A549 (cell line): Measurements from ENCODE around the gene GLT1D1. TPM values are rescaled to one million over a fixed set of nuclear protein-coding genes. Genes with fewer than 3 reads are reported as not detected.

ENCODE experiments used
- ATAC-seq, 2 experiments: fragments of 200-7000 bp in 1 of 2; fragments of >200 bp in 1 of 2; cut with Nextera tagmentation in 1 of 2; cut with Tn5 transposase in 1 of 2; 3 replicates each; pipeline versions ENCODE4 v1.8.0 to v1.9.1; 2018 to 2020; ENCODE audit warnings: mild to moderate bottlenecking in 1 of 2, moderate library complexity in 1 of 2
- CTCF ChIA-PET: fragments of 300-600 bp; sonication (Branson Sonifier 250); formaldehyde crosslinking; extraction: SDS; loops from one replicate; lab custom pipeline; 2021; ENCODE audit warnings: antibody characterized with exemption, inconsistent platforms; lab: Yijun Ruan, JAX
- POLR2A ChIA-PET: fragments of 350-600 bp; formaldehyde crosslinking; extraction: SDS; loops from one replicate; lab custom pipeline; 2021; ENCODE audit warnings: antibody characterized with exemption, inconsistent platforms; lab: Yijun Ruan, JAX
- DNase-seq, 2 experiments: peaks; one replicate each; pipeline versions ENCODE4 v3.0.0 to v3.0.0-alpha.2; 2011 to 2016; ENCODE audit warnings: low read depth in 1 of 2, low spot score in 1 of 2
- FAIRE-seq: peaks from 2 replicates; lab custom pipeline; 2011; peaks lifted over from hg19 to GRCh38; lab: Jason Lieb, UNC
- H3K27ac ChIP-seq, 2 experiments: fragments of >200 bp; sonication (Bioruptor Twin); formaldehyde crosslinking; 3 replicates each; pipeline ENCODE4 v1.5.1; 2016 to 2017
- H3K4me1 ChIP-seq: fragments of >200 bp; sonication (Bioruptor Twin); formaldehyde crosslinking; 3 replicates; pipeline ENCODE4 v1.6.1; 2016
- H3K4me2 ChIP-seq: fragments of >200 bp; sonication (Bioruptor Twin); formaldehyde crosslinking; 3 replicates; pipeline ENCODE4 v1.6.1; 2016
- H3K4me3 ChIP-seq: fragments of >200 bp; sonication (Bioruptor Twin); formaldehyde crosslinking; 3 replicates; pipeline ENCODE4 v1.5.1; 2016
- H3K9me3 ChIP-seq: fragments of >200 bp; sonication (Bioruptor Twin); formaldehyde crosslinking; 3 replicates; pipeline ENCODE4 v1.6.1; 2016
- BHLHE40 ChIP-seq: IDR thresholded peaks from 2 replicates; pipeline ENCODE4 v1.6.1; 2012; ENCODE audit warnings: low read depth, low read length, inconsistent platforms
- CBX2 ChIP-seq: fragments of 200-600 bp; sonication (generic); IDR thresholded peaks from 2 replicates; pipeline ENCODE4 v1.6.1; 2016; ENCODE audit warnings: low read depth, mild to moderate bottlenecking, borderline replicate concordance
- CBX8 ChIP-seq: fragments of 200-600 bp; sonication (generic); IDR thresholded peaks from 2 replicates; pipeline ENCODE4 v1.6.1; 2016
- CEBPB ChIP-seq, 2 experiments: fragments of >200 bp in 1 of 2; sonication (Bioruptor Twin) in 1 of 2; formaldehyde crosslinking in 1 of 2; IDR thresholded peaks; 2 replicates each; pipeline ENCODE4 v1.6.1; 2012 to 2016
- CHD4 ChIP-seq: fragments of 200-600 bp; sonication (generic); IDR thresholded peaks from 2 replicates; pipeline ENCODE4 v1.6.1; 2016; ENCODE audit warnings: antibody characterized with exemption, mild to moderate bottlenecking, borderline replicate concordance
- GATA3 ChIP-seq: IDR thresholded peaks from 2 replicates; pipeline ENCODE4 v1.6.1; 2012; ENCODE audit warnings: borderline replicate concordance
- HEYL ChIP-seq: fragments of 250-450 bp; sonication (Bioruptor Pico); IDR thresholded peaks from 2 replicates; pipeline ENCODE4 v1.8.0; 2021; ENCODE audit warnings: mild to moderate bottlenecking, moderate library complexity
- HOXB13 ChIP-seq: fragments of 250-450 bp; sonication (Bioruptor Pico); IDR thresholded peaks from 2 replicates; pipeline ENCODE4 v1.5.0; 2020; ENCODE audit warnings: low read depth, mild to moderate bottlenecking, moderate library complexity
- JUN ChIP-seq, 2 experiments: fragments of >200 bp; sonication (Bioruptor Twin); formaldehyde crosslinking; IDR thresholded peaks; 2 replicates in 1 of 2; 3 replicates in 1 of 2; pipeline ENCODE4 v1.6.1; 2016 to 2017
- JUNB ChIP-seq: fragments of >200 bp; sonication (Bioruptor Twin); formaldehyde crosslinking; IDR thresholded peaks from 2 replicates; pipeline ENCODE4 v1.6.1; 2016
- KDM5A ChIP-seq: fragments of 200-600 bp; sonication (generic); IDR thresholded peaks from 2 replicates; pipeline ENCODE4 v1.6.1; 2016; ENCODE audit warnings: antibody characterized with exemption, mild to moderate bottlenecking
- MAFK ChIP-seq: fragments of 450-650 bp; IDR thresholded peaks from 2 replicates; pipeline ENCODE4 v1.6.1; 2014; ENCODE audit not compliant: partially characterized antibody
- MAZ ChIP-seq: fragments of 150-350 bp; IDR thresholded peaks from 2 replicates; pipeline ENCODE4 v1.6.1; 2014; ENCODE audit warnings: antibody characterized with exemption, low read depth, low read length, borderline replicate concordance
- NPAS2 ChIP-seq: fragments of 250-450 bp; sonication (Bioruptor Pico); IDR thresholded peaks from 2 replicates; pipeline ENCODE4 v1.8.0; 2022; ENCODE audit warnings: mild to moderate bottlenecking, moderate library complexity, borderline replicate concordance
- NR3C1 ChIP-seq: fragments of >200 bp; sonication (Bioruptor Twin); formaldehyde crosslinking; IDR thresholded peaks from 3 replicates; pipeline ENCODE4 v1.6.1; 2017
- POLR2A ChIP-seq: IDR thresholded peaks from 2 replicates; pipeline ENCODE4 v1.6.1; 2012; ENCODE audit warnings: mild to moderate bottlenecking, low read length
- RCOR1 ChIP-seq: fragments of 150-350 bp; IDR thresholded peaks from 2 replicates; pipeline ENCODE4 v1.6.1; 2014; ENCODE audit warnings: antibody characterized with exemption, low read length, low read depth
- TFCP2L1 ChIP-seq: fragments of 250-450 bp; sonication (Bioruptor Pico); IDR thresholded peaks from 2 replicates; pipeline ENCODE4 v1.5.0; 2021; ENCODE audit warnings: mild to moderate bottlenecking
- ZFP36 ChIP-seq: fragments of 450-650 bp; IDR thresholded peaks from 2 replicates; pipeline ENCODE4 v1.6.1; 2014; ENCODE audit warnings: borderline replicate concordance; ENCODE audit not compliant: partially characterized antibody
- ZNF302 ChIP-seq: fragments of 250-450 bp; sonication (Bioruptor Pico); IDR thresholded peaks from 2 replicates; pipeline ENCODE4 v1.9.0; 2021; ENCODE audit warnings: inconsistent platforms, mild to moderate bottlenecking, moderate library complexity
- WGBS: methylation state at CpG from one replicate; pipeline ENCODE4 v1.1.6; 2017; ENCODE audit errors: missing lambda C conversion rate; 5-methylcytosine and 5-hydroxymethylcytosine counted together
- polyA plus RNA-seq, 4 experiments: library from polyadenylated mRNA; depleted of rRNA in 3 of 4; stranded (reverse); fragments of >200 nt; fragmentation: RNase III in 1 of 4; extraction: RNeasy Plus Mini Kit Qiagen cat#74134 plus additional on column Dnase treatment in 1 of 4; gene quantifications; 2 replicates in 3 of 4; 3 replicates in 1 of 4; pipeline ENCODE4 v1.2.3, GENCODE V29; 2011 to 2017
- TF ChIP-seq, protein P1 (sequence below): fragments of >200 bp; sonication (Bioruptor Twin); formaldehyde crosslinking; IDR thresholded peaks from 2 replicates; pipeline ENCODE4 v1.6.1; 2016
- TF ChIP-seq, protein P2 (sequence below): fragments of 250-450 bp; sonication (Bioruptor Pico); IDR thresholded peaks from 2 replicates; pipeline ENCODE4 v1.5.0; 2021; ENCODE audit warnings: mild to moderate bottlenecking, moderate library complexity, borderline replicate concordance
- TF ChIP-seq, protein P3 (sequence below): IDR thresholded peaks from 2 replicates; pipeline ENCODE4 v1.6.1; 2012
- TF ChIP-seq, protein P4 (sequence below): fragments of 450-650 bp; IDR thresholded peaks from 2 replicates; pipeline ENCODE4 v1.6.1; 2014; ENCODE audit warnings: antibody characterized with exemption
- TF ChIP-seq, protein P5 (sequence below): IDR thresholded peaks from 2 replicates; pipeline ENCODE4 v1.6.1; 2012; ENCODE audit warnings: low read depth, borderline replicate concordance
- TF ChIP-seq, protein P6 (sequence below): fragments of 150-350 bp; IDR thresholded peaks from 2 replicates; pipeline ENCODE4 v1.6.1; 2014; ENCODE audit warnings: low read depth, mild to moderate bottlenecking, low read length

Gene GLT1D1
- polyA plus RNA-seq, 2 of the 4 experiments (the other 2 are of a cell fraction), result not detected

DNA sequence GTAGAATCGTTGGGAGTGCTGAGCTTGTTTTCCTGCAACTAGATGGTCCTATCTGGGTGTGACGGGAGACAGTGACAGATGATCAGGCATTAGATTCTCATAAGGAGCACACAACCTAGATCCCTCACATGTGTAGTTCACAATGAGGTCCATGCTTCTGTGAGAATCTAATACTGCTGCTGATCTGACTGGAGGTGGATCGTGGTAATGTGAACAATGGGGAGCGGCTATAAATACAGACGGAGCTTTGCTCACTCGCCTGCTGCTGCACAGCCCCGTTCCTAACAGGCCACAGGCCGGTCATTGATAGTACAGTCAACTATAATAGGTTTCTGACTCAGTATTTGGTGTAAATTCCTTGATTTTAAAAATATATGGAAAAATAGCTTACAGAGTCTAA lies 138.8 kb downstream of the GLT1D1 start:
- no peak overlapping the region for H3K27ac ChIP-seq
- ChIA-PET CTCF (no interaction called here), POLR2A (no interaction called here)
- no peak overlapping the region for H3K4me3 ChIP-seq
- no peaks in the 10 kb centered on the region for H3K4me1 ChIP-seq
- no peak for TF ChIP-seq POLR2A
- 1% methylated on average over 8 of the region's 8 CpGs for WGBS
- FAIRE-seq (no peak), ATAC-seq (no peak), DNase-seq (no peak)
- no peak overlapping the region for H3K4me2 ChIP-seq
- no peaks in the 10 kb centered on the region for H3K9me3 ChIP-seq

DNA sequence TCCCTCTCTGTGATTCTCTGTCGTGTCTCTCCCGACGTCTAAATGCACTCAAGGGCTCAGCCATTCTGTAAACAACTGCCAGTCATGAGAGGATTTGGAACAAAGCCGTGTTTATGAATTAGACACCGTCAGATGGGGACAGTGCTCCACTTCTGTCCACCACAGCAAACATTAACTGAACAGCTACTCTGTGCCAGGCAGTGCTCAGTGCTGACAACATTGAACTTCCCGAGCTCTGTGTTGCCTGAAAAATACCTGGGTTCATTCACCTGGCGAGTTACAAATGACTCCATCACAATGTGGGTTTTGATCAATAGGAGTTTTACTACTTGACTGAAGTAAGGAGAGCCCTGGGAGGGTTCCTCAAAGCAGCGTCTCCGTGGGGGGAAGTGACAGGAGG lies 139.3 kb downstream of the GLT1D1 start:
- no peaks in the 10 kb centered on the region for H3K9me3 ChIP-seq
- ChIA-PET CTCF (no interaction called here), POLR2A (no interaction called here)
- no peak for DNase-seq
- ATAC-seq, result no peak
- H3K4me2 ChIP-seq, result no peak overlapping the region
- no peak overlapping the region for H3K27ac ChIP-seq
- FAIRE-seq, result no peak
- TF ChIP-seq ZFP36, result no peak
- TF ChIP-seq CEBPB (IDR thresholded peaks at IDR 0.05), result no peak
- no peak for TF ChIP-seq MAZ
- TF ChIP-seq NR3C1, result no peak
- no peak for TF ChIP-seq HOXB13 (CRISPR knock-in tag)
- TF ChIP-seq, protein P1, sequence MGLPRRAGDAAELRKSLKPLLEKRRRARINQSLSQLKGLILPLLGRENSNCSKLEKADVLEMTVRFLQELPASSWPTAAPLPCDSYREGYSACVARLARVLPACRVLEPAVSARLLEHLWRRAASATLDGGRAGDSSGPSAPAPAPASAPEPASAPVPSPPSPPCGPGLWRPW, result no peak
- TF ChIP-seq GATA3, result no peak
- no peak for TF ChIP-seq MAFK
- TF ChIP-seq ZNF302 (CRISPR knock-in tag), result no peak
- no peak for TF ChIP-seq CBX2
- no peaks in the 10 kb centered on the region for H3K4me1 ChIP-seq
- H3K4me3 ChIP-seq, result no peak overlapping the region
- WGBS, result 4% methylated on average over 9 of the region's 9 CpGs

DNA sequence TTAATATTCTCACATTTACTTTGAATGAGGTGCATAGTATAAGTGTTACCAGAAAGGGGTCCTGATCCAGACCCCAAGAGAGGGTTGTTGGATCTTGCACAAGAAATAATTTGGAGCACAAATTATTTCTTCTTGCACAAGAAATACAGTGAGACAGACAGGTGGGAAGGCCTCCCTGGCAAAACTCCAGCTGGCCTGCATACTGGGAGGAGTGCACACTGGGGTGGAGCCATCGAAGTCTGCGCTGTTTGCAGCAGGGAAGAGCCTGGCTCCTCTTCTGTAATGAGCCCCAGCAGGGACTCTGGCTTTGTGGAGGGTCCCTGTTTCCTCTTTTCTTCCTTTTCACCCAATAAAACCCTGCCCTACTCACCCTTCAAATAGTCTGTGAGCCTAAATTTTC lies 141.6 kb downstream of the GLT1D1 start:
- no peak for FAIRE-seq
- no peak for DNase-seq
- Histone ChIP-seq H3K9me3 (no peaks in the 10 kb centered on the region), H3K4me2 (no peak overlapping the region), H3K27ac (no peak overlapping the region), H3K4me3 (no peak overlapping the region), H3K4me1 (no peaks in the 10 kb centered on the region)
- ChIA-PET CTCF (no interaction called here), POLR2A (no interaction called here)
- ATAC-seq, result no peak
- TF ChIP-seq NPAS2 (CRISPR knock-in tag), result no peak
- TF ChIP-seq, protein P2, sequence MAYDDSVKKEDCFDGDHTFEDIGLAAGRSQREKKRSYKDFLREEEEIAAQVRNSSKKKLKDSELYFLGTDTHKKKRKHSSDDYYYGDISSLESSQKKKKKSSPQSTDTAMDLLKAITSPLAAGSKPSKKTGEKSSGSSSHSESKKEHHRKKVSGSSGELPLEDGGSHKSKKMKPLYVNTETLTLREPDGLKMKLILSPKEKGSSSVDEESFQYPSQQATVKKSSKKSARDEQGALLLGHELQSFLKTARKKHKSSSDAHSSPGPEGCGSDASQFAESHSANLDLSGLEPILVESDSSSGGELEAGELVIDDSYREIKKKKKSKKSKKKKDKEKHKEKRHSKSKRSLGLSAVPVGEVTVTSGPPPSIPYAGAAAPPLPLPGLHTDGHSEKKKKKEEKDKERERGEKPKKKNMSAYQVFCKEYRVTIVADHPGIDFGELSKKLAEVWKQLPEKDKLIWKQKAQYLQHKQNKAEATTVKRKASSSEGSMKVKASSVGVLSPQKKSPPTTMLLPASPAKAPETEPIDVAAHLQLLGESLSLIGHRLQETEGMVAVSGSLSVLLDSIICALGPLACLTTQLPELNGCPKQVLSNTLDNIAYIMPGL (CRISPR knock-in tag), result no peak
- 7% methylated on average over 2 of the region's 2 CpGs for WGBS

DNA sequence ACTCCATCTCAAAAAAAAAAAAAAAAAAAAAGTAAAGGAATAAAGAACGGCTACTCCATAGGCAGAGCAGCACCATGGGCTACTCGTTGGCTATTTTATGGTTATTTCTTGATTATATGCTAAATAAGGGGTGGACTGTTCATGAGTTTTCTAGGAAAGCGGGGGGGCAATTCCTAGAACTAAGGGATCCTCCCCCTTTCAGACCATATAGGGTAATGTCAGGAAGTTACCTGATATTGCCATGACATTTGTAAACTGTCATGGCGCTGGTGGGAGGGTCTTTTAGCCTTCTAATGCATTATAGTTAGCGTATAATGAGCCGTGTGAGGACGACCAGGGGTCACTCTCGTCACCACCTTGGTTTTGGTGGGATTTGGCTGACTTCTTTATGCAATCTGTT lies 142.3 kb downstream of the GLT1D1 start:
- ChIA-PET POLR2A (no interaction called here), CTCF (no interaction called here)
- ATAC-seq (no peak), DNase-seq (no peak), FAIRE-seq (no peak)
- TF ChIP-seq JUNB (no peak), NPAS2 (CRISPR knock-in tag) (no peak), TFCP2L1 (CRISPR knock-in tag) (no peak), NR3C1 (no peak), CBX8 (no peak), RCOR1 (no peak), JUN (IDR thresholded peaks at IDR 0.05) (no peak), CHD4 (no peak), GATA3 (no peak), BHLHE40 (no peak), HEYL (no peak), KDM5A (no peak), POLR2A (no peak)
- TF ChIP-seq, protein P3, sequence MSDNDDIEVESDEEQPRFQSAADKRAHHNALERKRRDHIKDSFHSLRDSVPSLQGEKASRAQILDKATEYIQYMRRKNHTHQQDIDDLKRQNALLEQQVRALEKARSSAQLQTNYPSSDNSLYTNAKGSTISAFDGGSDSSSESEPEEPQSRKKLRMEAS, result no peak
- TF ChIP-seq, protein P4, sequence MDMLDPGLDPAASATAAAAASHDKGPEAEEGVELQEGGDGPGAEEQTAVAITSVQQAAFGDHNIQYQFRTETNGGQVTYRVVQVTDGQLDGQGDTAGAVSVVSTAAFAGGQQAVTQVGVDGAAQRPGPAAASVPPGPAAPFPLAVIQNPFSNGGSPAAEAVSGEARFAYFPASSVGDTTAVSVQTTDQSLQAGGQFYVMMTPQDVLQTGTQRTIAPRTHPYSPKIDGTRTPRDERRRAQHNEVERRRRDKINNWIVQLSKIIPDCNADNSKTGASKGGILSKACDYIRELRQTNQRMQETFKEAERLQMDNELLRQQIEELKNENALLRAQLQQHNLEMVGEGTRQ, result no peak
- TF ChIP-seq, protein P1, result no peak
- TF ChIP-seq, protein P5, sequence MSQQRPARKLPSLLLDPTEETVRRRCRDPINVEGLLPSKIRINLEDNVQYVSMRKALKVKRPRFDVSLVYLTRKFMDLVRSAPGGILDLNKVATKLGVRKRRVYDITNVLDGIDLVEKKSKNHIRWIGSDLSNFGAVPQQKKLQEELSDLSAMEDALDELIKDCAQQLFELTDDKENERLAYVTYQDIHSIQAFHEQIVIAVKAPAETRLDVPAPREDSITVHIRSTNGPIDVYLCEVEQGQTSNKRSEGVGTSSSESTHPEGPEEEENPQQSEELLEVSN, result no peak
- TF ChIP-seq, protein P6, sequence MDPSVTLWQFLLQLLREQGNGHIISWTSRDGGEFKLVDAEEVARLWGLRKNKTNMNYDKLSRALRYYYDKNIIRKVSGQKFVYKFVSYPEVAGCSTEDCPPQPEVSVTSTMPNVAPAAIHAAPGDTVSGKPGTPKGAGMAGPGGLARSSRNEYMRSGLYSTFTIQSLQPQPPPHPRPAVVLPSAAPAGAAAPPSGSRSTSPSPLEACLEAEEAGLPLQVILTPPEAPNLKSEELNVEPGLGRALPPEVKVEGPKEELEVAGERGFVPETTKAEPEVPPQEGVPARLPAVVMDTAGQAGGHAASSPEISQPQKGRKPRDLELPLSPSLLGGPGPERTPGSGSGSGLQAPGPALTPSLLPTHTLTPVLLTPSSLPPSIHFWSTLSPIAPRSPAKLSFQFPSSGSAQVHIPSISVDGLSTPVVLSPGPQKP, result no peak
- H3K4me1 ChIP-seq, result no peaks in the 10 kb centered on the region
- WGBS, result under 1% methylated on average over 8 of the region's 8 CpGs
- H3K9me3 ChIP-seq, result no peaks in the 10 kb centered on the region
- no peak overlapping the region for H3K4me2 ChIP-seq
- no peak overlapping the region for H3K4me3 ChIP-seq
- H3K27ac ChIP-seq, result no peak overlapping the region
